SKM-1 (cell line): Measurements from ENCODE around the gene CHCT1.
"Not testable (repeated sequence)": the region's sequence is repeated elsewhere in the genome, so short reads cannot be mapped to it uniquely, and the experiment has no call there.

Source experiments
- DNase-seq: peaks from one replicate; lab custom pipeline; 2025; ENCODE audit not compliant: unreplicated experiment; lab: John Stamatoyannopoulos, UW

CHCT1 gene

DNA sequence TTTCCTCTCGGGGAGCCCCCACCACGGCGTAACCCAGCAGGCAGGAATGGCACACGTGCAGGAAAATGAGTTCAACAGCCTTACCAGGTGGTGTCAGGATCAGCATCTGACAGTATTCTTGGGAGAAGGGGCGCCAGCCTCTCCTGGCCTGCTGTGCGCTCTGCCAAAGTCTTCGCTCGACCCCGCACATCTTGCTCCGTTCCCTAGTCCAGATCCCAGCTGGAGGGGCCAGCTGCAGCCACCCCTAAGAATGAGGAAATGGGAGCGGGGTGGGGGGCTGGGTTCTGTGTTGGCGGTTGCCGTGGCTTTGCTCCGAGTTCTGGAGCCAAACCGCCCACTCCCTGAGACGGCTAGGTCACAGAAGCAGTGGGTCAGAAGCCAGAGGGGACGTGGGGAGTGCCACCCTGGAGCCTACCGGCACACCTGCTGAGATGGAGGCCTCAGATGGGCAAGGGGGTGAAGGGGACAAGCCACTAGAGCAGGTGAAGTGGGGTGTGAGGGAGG is at the start of gene CHCT1:
Gene CHCT1, plus strand, starts transcription at position 328 of the 504 bp plus-strand sequence. Its CDS starts 104 bp downstream, at position 432.
- DNase-seq, result no peak

DNA sequence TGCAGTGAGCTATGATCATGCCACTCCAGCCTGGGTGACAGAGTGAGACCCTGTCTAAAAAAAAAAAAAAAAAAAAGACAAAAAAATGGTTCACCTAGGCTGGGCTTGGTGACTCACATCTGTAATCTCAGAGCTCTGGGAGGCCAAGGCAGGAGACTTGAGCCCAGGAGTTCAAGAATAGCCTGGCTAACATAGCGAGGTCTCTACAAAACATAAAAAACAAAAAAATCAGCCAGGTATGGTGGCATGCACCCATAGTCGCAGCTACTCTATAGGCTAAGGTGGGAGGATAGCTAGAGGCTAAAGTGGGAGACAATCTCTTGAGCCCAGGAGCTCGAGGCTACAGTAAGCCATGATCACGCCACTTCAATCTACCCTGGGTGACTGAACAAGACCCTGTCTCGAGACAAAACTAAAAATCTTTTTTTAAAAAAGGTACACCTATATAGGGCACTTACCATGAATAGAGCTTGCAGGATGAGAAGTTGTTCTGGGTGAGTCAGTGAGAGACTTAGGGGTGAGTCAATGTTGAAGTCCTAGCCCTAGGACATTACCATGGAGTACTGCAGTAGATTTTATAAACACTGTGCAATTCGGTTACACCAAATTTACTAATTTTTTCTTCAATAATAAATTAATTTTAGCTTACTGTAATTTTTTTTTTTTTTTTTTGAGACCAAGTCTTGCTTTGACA is 49.4 kb upstream of the CHCT1 start:
- DNase-seq, result no peak

DNA sequence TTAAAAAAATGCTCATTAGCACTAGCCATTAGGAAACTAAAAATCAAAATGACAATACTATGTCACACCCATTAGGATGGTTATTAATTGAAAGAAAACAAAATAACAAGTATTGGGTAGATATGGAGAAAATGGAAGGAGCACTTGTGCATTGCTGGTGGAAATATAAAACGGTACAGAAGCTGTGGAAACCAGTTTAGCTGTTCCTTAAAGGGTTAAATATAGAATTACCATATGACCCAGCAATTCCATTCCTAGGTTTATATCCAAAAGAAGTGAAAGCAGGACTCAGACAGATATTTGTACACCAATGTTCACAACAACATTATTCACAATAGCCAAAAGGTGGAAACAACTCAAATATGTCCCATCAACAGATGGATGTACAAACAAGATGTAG is 44.1 kb upstream of the CHCT1 start:
- not testable (repeated sequence) for DNase-seq

DNA sequence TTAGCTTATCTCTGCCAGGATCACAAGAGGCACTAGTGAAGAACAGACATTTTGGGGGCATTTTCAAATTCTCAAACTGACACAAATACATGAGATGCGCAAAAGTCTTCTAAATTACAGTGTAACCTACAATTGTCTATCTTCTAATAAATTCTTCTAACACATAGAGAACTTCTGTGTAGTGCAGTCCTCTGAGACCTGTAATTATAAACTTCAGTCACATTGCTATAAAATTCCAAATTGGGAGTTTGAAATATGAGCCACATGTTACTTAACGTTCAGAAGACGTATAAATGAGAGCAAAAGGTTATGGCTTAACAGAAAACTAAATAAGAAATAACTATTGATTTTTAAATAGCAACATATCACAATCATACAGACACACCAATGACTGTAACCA is 42.8 kb upstream of the CHCT1 start:
- not testable (repeated sequence) for DNase-seq

DNA sequence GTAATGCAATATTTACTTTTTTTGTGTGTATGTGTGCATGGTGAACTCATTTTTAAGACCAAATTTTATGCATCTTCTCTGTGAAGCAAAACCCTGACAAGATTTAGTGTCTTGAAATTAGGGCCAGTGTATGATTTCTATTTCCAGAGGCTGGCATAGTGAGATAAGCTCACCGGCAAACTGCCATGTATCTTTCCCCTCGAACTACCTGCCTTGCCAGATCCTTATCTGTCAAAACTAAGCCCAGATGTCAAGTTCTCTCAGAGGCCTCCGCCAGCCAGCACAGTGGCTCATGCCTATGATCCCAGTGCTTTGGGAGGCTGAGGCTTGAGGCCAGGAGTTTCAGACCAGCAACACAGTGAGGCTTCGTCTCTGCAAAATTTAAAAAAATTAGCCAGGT is 40.3 kb upstream of the CHCT1 start:
- no peak for DNase-seq

GRCh38 chr17:60383379-60383778 is 38.9 kb upstream of the CHCT1 start:
- DNase-seq, result no peak

DNA sequence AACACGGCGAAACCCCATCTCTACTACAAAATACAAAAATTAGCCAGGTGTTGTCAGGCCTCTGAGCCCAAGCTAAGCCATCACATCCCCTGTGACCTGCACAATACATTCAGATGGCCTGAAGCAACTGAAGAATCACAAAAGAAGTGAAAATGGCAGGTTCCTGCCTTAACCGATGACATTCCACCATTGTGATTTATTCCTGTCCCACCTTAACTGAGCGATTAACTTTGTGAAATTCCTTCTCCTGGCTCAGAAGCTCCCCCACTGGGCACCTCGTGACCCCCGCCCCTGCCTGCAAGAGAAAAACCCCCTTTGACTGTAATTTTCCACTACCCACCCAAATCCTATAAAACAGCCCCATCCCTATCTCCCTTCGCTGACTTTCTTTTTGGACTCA is 37.4 kb upstream of the CHCT1 start:
- not testable (repeated sequence) for DNase-seq

DNA sequence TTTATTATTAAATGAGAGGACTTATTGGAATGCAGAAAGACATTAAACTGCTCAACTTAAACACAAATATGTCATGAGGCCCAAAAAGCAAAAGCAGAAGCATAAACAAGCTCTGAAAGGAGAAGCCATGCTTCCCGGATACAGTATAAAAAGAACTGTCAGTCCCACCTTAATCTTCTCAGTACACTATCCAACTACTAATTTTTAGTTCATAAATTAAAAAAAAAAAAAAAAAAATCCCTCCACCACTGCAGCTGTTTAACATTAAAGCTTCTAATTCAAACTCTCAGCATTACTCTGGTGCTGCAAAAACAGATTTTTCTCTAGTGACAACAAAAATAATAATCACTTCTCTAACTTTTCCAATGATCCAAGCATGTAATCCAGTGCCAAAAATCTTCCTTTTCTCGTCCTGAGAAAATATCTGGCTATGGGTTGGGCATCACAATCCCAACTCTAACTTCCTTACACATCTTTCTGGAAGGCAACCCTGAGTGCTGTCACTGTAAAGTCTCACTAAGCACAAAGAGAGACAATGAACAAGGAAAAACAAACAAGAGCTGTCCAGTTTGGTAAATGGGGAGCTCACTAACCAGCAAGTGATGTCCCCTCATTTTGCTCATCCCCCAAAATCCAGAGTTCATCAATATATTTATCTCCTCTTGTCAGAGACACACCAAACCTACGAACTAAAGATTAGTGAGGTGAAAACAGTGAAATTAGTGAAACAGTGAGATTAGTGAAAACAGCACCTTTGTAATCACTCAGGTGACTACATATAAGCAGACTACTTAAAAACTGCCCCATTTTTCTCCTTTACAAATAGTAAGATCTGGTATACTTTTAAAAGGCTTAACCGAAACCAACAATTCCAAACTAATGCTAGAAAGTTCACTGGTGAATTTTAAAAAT is 35.9 kb upstream of the CHCT1 start:
- DNase-seq, result no peak

DNA sequence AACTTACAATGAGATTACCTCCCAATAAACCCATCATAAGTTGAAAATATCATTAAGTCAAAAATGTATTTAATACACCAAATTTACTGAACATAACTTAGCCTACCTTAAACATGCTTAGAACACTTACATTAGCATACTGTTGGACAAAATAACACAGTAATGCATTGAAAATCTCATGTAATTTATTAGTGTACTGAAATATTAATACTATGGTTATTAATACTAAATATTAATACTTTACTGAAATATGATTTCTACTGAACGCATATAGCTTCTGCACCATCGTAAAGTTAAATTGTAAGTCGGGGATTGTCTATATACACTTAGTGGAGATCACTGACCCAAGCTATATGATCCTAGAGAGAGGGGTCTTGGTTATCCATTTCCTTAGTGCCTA is 34.6 kb upstream of the CHCT1 start:
- DNase-seq, result no peak

DNA sequence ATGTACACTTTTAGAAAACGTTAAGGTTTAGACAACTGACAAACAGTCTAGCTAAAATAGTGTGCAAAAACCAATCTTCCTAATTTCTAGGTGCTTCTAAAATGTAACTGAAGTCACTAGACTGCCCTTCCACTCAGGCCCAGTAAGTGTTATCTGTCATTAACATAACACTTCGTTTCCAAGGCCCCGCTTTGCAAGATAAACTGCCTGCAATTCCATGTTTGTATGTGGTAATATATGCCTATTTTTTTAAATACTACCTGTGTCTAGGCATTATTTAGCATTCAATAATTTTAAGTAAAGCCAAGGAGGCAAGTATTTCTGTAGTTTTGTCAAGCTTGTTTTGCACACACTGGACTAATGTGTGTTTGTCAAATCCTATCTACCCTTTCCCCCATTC is 33.5 kb upstream of the CHCT1 start:
- no peak for DNase-seq

GRCh38 chr17:60390186-60390585 is 32.1 kb upstream of the CHCT1 start:
- DNase-seq, result peak; percentile 23

DNA sequence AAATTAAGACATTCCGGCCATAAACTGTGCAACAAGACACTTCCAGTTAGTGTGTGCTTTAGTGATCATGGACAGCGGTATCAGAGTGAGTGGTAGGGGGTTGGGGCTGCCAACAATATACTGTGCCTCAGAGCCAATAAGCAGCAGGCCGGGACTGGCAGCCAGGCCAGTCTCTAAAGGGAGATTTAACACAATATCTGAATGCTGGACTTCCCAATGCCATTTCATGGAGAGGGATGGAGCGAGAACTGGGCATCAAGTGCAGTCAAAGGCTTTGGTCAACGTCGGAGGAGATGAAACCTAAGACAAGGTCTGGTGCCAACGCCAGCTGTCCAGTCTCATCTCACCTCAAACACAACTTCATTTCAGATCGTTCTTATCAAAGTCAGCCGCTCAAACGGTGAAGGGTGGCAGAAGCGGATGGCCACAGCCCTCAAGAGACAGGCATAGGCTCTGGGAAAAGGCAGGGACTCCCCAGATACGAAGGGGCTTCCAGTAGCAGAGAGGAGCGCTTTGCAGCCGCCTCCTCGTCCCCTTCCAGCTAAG is 31.3 kb upstream of the CHCT1 start:
- DNase-seq, result peak; percentile 31

DNA sequence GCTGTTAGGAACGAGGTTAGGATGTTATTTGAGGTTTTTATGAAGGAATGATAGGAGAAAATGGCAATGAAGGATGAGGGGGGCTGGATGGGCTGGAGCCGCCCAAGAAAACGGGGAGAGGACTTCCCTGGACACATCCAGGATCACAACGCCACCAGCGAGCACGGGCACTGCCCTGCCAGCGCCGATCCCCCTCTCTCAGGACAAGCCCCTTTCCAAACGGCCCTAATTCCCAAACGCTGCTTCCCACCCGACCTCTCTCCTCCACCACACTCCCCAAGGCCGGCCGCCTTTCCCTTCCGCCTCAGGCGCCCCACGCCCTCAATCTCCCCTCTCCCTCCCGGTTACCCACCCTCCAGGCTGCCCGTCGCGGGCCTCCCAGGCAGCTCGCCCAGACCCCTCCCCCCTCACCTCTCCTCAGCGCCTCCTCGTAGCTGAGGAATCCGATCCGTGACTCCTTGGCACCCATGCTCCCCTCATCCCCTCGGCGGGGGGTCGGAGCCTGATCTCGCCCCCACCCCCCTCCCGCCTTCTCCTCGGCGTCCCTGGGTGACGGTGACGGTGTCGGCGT is 30.7 kb upstream of the CHCT1 start:
- no peak for DNase-seq

DNA sequence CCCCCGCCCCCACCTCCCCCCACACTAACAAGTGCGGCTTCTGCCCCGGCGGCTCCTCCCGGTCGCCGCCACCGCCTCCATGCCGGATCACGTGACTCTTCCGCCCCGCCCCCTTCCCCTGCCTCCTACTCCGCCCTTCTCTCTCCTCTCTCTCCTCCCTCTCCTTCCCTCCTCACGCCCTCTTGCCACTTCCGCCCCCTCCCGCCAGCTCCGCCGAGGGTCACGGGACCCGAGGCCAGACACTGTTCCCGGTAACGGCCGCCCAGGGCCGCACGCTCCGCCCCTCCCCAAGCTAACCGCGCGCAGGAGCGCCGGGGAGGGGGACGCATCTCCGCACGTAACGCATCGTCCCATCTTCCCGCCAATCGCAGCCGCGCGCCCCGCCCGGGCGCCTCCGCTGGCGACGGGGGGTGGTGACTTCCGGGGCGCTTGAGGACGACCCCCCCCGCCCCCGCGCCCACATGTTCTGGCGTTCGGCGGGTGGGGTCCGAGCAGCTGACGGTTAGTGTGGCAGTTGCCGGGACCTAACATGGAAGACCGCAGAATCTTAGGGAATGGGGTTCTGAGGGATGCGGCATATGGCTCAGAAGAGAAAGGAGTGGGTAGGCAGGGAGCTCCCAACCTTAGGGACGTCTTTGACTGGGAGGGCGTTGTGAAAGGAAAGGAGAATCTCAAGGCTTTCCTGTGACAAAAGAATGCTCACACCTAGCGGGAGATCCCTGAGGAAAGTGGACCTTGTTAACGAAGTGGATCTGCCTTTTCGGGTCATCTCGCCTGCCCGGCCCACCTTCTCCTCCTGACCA is 30.0 kb upstream of the CHCT1 start, which contains the start of gene USP32:
Gene USP32, minus strand, starts transcription at position 92 of the 803 bp plus-strand sequence. CDS start 194 bp downstream, outside the sequence.
- DNase-seq, result peak; percentile 95

- no peak for DNase-seq
Measured at GRCh38 chr17:60392845-60393702, 29.2 kb upstream of the CHCT1 start.

GRCh38 chr17:60393840-60394723 is 28.2 kb upstream of the CHCT1 start:
- peak; percentile 59 for DNase-seq

GRCh38 chr17:60395508-60396065 is 26.7 kb upstream of the CHCT1 start:
- DNase-seq, result no peak

DNA sequence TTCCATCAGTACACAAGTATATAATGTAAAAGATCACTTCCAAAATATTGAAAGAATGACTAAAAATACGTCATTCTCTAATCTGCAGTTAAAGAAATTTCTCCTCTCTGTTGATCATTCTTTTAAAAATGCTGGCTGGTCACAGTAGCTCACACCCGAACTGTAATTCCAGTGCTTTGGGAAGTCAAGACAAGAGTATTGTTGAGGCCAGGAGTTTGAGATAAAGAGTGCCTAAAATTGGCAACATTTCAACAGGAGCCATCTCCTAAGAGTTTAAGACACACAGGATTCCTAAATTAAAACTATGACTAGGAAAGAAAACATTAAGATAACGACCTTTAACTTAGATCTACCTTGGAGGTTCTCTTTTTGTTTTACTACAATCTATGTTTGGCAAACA is 25.9 kb upstream of the CHCT1 start:
- no peak for DNase-seq
